Lower leg skin (tissue), 4 donors: ENCODE measurements around the gene C1orf159. TPM values are rescaled to one million over a fixed set of nuclear protein-coding genes. Genes with fewer than 3 reads are reported as not detected.

Experiments used
- DNase-seq, 2 donors: peaks; one replicate each; pipeline ENCODE4 v3.0.0-alpha.2; 2019; ENCODE audit warnings: low spot score in 2 of 2
- H3K4me3 ChIP-seq: fragments of 200-600 bp; sonication (generic); 2 replicates; pipeline ENCODE4 v1.5.1; 2017; ENCODE audit warnings: mild to moderate bottlenecking, low read depth; ENCODE audit not compliant: poor library complexity, severe bottlenecking
- CTCF ChIP-seq, 3 donors: fragments of 450-650 bp; IDR thresholded peaks; one replicate each; pipeline ENCODE4 v1.5.1; 2016; ENCODE audit warnings: antibody characterized with exemption in 3 of 3, mild to moderate bottlenecking in 3 of 3, moderate library complexity in 2 of 3
- POLR2A ChIP-seq, 2 donors: fragments of 450-650 bp; IDR thresholded peaks; one replicate each; pipeline ENCODE4 v1.6.1; 2016 to 2017; ENCODE audit warnings: antibody characterized with exemption in 2 of 2, mild to moderate bottlenecking in 1 of 2, moderate library complexity in 1 of 2
- WGBS, 2 donors: methylation state at CpG; one replicate each; pipeline ENCODE4 v1.1.5; 2018; 5-methylcytosine and 5-hydroxymethylcytosine counted together
- intact Hi-C: fragments of 100-400 bp; cut with DNase I; formaldehyde crosslinking; loops from one replicate; pipeline ENCODE4 v1.15.0; 2023; ENCODE audit warnings: low total_unique reads
- total RNA-seq, 4 donors: library from RNA; depleted of rRNA; stranded (reverse); fragments of >200 nt; gene quantifications; one replicate each; pipeline ENCODE4 v1.1.0, GENCODE V29; 2016

C1orf159 gene
- total RNA-seq, 4 donors from 2014 or later: 16.1 to 36.0 (median 21.5) TPM

GRCh38 chr1:1085911-1086841, 29.7 kb downstream of the C1orf159 start:
- peak in 1 of 2 donors; percentile 81 for DNase-seq
- no peak for TF ChIP-seq CTCF (IDR thresholded peaks at IDR 0.05)
- 87 to 96% methylated on average over 27 to 28 of the region's 38 CpGs for WGBS, 2 donors
- intact Hi-C loops: no loop called here
- H3K4me3 ChIP-seq: no peak overlapping the region

DNA sequence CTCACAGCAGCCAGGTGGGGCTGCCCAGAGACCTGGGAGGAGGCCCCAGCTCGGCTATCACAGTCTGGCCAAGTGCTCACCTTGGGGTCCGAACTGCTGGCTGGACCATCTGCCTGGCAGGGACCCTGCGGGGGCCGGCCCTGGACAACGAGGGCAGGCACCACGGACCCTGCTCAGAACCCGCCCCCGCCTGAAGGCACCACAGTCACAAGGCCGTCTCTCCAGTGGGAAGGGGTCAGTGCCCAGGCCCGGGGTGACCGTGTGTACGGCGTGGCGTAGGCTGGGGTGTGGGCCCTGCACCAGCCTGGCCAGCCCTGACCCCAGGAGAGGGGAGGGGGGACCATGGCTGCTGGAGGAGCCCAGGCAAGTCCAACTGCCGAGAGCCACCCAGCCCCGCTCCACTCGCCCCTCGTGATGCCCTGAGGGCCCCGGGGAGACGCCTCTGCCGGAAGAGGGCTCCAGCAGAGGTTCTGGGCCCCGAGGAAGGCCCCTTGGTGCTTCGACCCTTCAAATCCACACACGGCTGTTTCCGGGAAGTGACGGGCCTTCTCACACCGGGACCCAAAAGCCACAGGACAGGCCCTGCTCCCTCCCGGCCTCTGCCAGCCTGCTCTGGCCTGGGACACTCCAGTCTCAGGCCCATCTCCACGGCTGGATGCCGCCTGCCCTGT, 30.6 kb downstream of the C1orf159 start:
- peak in 1 of 2 donors; percentile 69 for DNase-seq
- WGBS, 2 donors: 84 to 89% methylated on average over 15 to 28 of the region's 30 CpGs
- intact Hi-C loops: no loop called here
- H3K4me3 ChIP-seq: no peak overlapping the region
- TF ChIP-seq POLR2A (IDR thresholded peaks at IDR 0.05) (no peak), CTCF (IDR thresholded peaks at IDR 0.05) (no peak)

GRCh38 chr1:1084372-1085170, 31.3 kb downstream of the C1orf159 start:
- H3K4me3 ChIP-seq: no peak overlapping the region
- DNase-seq: peak in 1 of 2 donors; percentile 82
- intact Hi-C loops: no loop called here
- no peak for TF ChIP-seq POLR2A (IDR thresholded peaks at IDR 0.05)
- TF ChIP-seq CTCF (IDR thresholded peaks at IDR 0.05): no peak
- WGBS, 2 donors: 83 to 90% methylated on average over 24 to 34 of the region's 38 CpGs

- 88 to 92% methylated on average over 31 to 38 of the region's 43 CpGs for WGBS, 2 donors
- H3K4me3 ChIP-seq: no peak overlapping the region
- peak in 1 of 2 donors; percentile 83 for DNase-seq
- no peak for TF ChIP-seq CTCF (IDR thresholded peaks at IDR 0.05)
- TF ChIP-seq POLR2A (IDR thresholded peaks at IDR 0.05): no peak
- intact Hi-C loops: no loop called here
Observed at GRCh38 chr1:1083416-1084371, 32.2 kb downstream of the C1orf159 start.
